ENCODE measurements around the gene HORMAD2.

HORMAD2 gene

DNA sequence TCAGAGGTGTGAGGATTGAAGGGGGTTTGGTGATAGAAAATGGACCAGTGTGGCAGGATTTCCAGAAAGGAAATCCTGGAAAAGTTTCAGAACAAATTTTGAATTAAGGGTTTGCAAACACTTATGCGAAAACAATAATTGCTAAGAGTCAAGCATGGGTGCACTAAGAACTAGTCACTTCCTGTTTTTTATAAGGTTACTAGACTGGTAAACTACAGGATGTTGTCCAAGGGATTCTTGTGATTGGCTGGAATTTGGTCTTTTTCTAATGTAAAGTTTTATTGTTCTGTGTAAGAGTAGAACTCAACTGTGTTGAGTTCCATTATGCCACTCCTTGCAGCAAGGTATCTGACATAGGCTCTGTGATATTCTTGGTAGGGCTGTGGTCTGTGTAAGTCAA, 112.2 kb downstream of the HORMAD2 start:
- ChIA-PET POLR2A (no interaction called here), CTCF (no interaction called here)
- H3K4me3 ChIP-seq (ENCODE audit: low read depth, low read length), result no peak overlapping the region
- no peaks in the 10 kb centered on the region for H3K9me3 ChIP-seq (ENCODE audit: control insufficient read depth, insufficient read depth, low read depth, low read length)
- peaks cover 20% of the 10 kb centered on the region for H3K4me1 ChIP-seq (ENCODE audit: control insufficient read depth, insufficient read depth, low read length)
- TF ChIP-seq, protein P1, sequence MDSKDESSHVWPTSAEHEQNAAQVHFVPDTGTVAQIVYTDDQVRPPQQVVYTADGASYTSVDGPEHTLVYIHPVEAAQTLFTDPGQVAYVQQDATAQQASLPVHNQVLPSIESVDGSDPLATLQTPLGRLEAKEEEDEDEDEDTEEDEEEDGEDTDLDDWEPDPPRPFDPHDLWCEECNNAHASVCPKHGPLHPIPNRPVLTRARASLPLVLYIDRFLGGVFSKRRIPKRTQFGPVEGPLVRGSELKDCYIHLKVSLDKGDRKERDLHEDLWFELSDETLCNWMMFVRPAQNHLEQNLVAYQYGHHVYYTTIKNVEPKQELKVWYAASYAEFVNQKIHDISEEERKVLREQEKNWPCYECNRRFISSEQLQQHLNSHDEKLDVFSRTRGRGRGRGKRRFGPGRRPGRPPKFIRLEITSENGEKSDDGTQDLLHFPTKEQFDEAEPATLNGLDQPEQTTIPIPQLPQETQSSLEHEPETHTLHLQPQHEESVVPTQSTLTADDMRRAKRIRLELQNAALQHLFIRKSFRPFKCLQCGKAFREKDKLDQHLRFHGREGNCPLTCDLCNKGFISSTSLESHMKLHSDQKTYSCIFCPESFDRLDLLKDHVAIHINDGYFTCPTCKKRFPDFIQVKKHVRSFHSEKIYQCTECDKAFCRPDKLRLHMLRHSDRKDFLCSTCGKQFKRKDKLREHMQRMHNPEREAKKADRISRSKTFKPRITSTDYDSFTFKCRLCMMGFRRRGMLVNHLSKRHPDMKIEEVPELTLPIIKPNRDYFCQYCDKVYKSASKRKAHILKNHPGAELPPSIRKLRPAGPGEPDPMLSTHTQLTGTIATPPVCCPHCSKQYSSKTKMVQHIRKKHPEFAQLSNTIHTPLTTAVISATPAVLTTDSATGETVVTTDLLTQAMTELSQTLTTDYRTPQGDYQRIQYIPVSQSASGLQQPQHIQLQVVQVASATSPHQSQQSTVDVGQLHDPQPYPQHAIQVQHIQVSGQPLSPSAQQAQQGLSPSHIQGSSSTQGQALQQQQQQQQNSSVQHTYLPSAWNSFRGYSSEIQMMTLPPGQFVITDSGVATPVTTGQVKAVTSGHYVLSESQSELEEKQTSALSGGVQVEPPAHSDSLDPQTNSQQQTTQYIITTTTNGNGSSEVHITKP (tag by site-specific recombination; IDR thresholded peaks at IDR 0.05), result no peak
- TF ChIP-seq ZNF362 (tag by site-specific recombination; IDR thresholded peaks at IDR 0.05) (no peak), ZNF311 (tag by site-specific recombination; IDR thresholded peaks at IDR 0.05; ENCODE audit: borderline replicate concordance) (no peak), ZEB2 (tag by site-specific recombination; IDR thresholded peaks at IDR 0.05) (no peak), ZNF555 (tag by site-specific recombination; conservative IDR thresholded peaks at IDR 0.05) (no peak), ZNF843 (tag by site-specific recombination; IDR thresholded peaks at IDR 0.05) (no peak), ZNF610 (tag by site-specific recombination; IDR thresholded peaks at IDR 0.05; ENCODE audit: borderline replicate concordance) (no peak), ZNF184 (tag by site-specific recombination; IDR thresholded peaks at IDR 0.05) (no peak), ZBTB7A (tag by site-specific recombination; IDR thresholded peaks at IDR 0.05; ENCODE audit: low read depth) (no peak), PRDM4 (tag by site-specific recombination; IDR thresholded peaks at IDR 0.05) (no peak), ZNF621 (tag by site-specific recombination; IDR thresholded peaks at IDR 0.05) (no peak), ZBTB49 (tag by site-specific recombination; IDR thresholded peaks at IDR 0.05; ENCODE audit: low read depth) (no peak), ZNF223 (tag by site-specific recombination; IDR thresholded peaks at IDR 0.05) (no peak), ZNF423 (tag by site-specific recombination; IDR thresholded peaks at IDR 0.05) (no peak)
- TF ChIP-seq, protein P2, sequence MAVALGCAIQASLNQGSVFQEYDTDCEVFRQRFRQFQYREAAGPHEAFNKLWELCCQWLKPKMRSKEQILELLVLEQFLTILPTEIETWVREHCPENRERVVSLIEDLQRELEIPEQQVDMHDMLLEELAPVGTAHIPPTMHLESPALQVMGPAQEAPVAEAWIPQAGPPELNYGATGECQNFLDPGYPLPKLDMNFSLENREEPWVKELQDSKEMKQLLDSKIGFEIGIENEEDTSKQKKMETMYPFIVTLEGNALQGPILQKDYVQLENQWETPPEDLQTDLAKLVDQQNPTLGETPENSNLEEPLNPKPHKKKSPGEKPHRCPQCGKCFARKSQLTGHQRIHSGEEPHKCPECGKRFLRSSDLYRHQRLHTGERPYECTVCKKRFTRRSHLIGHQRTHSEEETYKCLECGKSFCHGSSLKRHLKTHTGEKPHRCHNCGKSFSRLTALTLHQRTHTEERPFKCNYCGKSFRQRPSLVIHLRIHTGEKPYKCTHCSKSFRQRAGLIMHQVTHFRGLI (tag by site-specific recombination; IDR thresholded peaks at IDR 0.05), result no peak
- no peak overlapping the region for H3K27ac ChIP-seq (ENCODE audit: extremely low read depth, low read depth, low read length)
- no peaks in the 10 kb centered on the region for H3K36me3 ChIP-seq (ENCODE audit: control insufficient read depth in 2 of 2, insufficient read depth in 1 of 2, low read length in 2 of 2)
